ENCODE data around the gene CD109. TPM values are rescaled to one million over a fixed set of nuclear protein-coding genes. Genes with fewer than 3 reads are reported as not detected.

CD109 gene
- total RNA-seq, 1 donor from 2014 or later = 49.0 TPM

- peak; percentile 82 for DNase-seq (ENCODE audit: low read depth)
Observed at GRCh38 chr6:73854998-73855718, 159.2 kb downstream of the CD109 start.

GRCh38 chr6:73857341-73857890, 161.4 kb downstream of the CD109 start:
- DNase-seq (ENCODE audit: low read depth) = peak; percentile 69

GRCh38 chr6:73858376-73858775, 162.4 kb downstream of the CD109 start:
- DNase-seq (ENCODE audit: low read depth) = no peak

- DNase-seq (ENCODE audit: low read depth) = no peak
Observed at GRCh38 chr6:73860303-73860702, 164.3 kb downstream of the CD109 start.

- DNase-seq (ENCODE audit: low read depth) = no peak
Observed at GRCh38 chr6:73866305-73866704, 170.3 kb downstream of the CD109 start.

GRCh38 chr6:73867411-73867810, 171.4 kb downstream of the CD109 start:
- DNase-seq (ENCODE audit: low read depth) = no peak

- DNase-seq (ENCODE audit: low read depth) = no peak
Observed at GRCh38 chr6:73870907-73871306, 174.9 kb downstream of the CD109 start.

- no peak for DNase-seq (ENCODE audit: low read depth)
Observed at GRCh38 chr6:73873081-73873480, 177.1 kb downstream of the CD109 start.

Other genes with a start within 250 kb of the CD109 start
- 1.1 and 1.8 TPM in 2 replicates for gene CGAS, start 243.9 kb upstream of the CD109 start, total RNA-seq
- gene MTO1, start 234.5 kb upstream of the CD109 start, total RNA-seq = 19.8 and 26.0 TPM in 2 replicates
- 10,850 and 11,113 TPM in 2 replicates for gene EEF1A1, start 175.2 kb upstream of the CD109 start, total RNA-seq
- 33.4 and 50.5 TPM in 2 replicates for gene SLC17A5, start 42.2 kb upstream of the CD109 start, total RNA-seq